ENCODE measurements around the gene SERPINA3.

The SERPINA3 gene

DNA sequence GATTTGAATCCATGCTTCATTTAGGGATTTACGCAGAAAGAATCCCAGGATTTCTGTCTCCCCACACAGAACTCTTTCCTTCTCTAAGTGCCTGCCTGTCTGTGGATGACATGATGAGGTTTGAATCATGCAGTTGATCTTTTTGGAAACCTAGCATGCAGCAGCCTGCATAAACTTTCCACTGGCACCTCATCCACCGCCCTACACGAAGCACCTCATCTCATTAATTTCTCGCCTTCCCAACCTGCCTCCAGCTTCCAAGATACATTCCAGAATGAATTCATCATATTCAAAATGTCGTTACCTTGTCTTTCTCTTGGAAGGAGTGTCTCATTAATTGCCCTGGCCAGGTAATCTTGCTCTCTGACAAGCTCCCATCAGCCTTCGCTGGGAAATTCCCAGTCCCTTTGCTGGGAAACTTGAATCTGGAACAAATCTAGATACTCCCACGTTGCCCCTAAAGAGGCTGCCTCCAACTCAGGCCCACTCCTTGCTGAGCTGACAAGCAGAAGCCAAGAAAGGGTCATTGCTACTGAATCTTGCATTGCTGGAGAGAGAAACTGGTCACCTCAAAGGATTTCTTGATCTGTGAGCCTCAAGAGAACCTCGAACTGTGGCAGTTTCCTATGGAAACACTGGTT, 48.2 kb downstream of the SERPINA3 start:
- no peak for DNase-seq

DNA sequence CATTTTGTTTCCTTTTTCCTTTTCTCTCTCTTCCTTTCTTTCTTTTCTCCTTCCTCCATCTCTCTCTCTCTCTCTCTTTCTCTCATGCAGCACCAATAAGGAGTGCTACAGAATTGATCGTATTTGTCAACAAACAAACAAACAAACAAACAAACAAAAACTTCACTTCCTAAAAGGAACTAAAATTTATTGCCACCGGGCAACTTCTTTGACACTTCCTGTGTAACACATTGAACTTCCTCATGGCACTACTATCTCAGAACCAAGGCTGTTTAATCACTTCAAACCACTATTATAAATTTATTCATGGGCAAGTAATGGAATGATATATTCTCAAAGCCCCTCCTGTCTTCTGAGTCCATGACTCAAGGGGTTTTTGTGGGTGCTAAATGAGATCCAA, 51.3 kb downstream of the SERPINA3 start:
- no peak for DNase-seq

DNA sequence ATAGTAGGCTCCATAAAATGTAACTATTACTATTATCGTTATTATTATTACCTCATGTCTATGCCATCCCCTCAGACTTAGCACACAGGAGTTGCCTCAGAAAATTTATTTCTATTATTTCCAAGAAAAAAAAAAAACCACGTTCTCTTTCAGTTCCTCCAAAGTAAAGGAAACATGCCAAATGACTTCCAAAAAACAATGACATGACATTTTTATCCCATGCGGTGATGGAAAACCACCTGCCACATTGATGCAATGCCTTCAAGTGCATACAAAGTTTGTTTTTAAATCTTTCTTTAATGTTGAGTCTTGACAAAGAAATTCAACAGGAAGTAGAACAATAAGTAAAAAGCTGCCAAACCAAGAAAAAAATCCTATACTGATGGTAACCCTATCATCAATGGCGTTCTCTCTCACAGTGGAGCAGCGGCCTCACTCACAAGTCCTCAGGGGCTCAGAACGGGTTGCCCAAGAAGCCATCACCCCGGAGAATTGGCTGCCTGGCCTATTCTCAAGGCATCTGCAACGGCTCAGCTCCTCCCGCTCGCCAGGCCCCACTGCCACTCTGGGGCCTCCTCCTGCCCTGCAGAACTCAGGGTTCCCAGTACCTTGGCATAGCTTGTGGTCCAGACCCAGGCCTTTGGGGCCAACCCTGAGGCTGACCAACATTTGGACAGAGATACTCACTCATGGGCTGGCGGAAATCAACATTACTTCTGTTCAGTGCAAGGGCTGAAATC, 51.9 kb downstream of the SERPINA3 start:
- no peak for DNase-seq

DNA sequence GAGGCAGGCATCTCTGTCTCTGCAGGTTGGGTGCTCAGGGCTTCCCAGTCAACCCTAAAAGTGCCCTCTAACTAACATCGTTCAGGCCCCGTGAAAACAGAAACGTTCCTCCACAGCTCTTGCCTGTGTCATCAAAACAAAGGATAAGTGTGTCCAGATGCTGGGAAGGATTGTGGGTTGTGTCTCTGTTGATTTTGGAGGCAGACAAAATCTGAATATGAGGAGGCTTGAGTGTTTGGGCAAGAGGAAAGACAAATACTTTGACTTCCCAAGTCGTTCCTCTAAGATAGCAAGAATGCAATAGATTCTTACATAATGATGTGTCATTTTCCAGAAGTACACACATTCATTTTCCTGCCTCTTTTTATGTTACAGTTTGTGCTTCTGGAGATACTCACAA, 52.9 kb downstream of the SERPINA3 start:
- DNase-seq: no peak

DNA sequence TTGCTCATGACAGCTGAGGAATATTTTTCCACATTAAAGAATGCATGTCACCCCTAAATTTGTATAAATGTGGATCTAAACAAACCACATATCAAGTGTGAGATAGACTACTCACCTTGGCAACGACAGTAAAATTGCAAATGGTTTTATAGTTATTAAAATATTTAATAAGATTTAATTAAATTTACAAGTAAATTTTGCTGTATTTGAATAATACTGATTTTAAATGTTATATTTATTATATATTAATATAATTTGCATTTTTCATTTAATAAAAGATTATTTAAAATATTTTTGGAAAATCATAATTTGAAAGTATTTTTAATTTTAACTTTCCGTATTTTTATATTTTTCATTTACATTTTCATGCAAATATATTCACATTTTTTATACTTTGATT, 53.4 kb downstream of the SERPINA3 start:
- DNase-seq: no peak

DNA sequence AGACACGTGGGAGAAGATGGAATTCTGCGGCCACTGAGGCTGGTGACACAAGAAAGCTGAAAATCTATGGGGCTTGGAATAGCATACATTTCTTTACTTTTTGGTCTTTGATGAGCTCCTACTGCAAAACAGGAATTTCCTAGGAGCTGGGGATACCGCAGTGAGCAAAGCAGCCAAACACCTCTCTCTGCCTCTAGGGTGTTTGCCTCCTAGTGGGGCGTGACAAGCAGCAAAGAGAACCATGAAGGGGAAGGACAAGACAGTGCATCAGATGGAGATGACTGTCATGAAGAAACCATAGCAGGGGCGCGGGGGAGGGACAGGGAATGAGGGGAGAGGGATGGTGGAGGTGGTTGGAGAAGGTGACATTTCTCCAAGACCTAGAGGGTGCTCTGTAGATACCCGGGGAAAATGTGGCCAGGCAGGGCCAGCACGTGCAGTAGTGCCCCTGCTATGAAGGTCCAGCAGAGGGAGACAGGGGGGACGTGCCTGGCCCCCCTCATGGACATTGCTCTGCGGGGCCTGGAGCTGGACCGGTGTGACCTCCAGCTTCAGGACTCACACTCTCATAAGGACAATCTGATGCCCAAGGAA, 58.6 kb downstream of the SERPINA3 start:
- no peak for DNase-seq

DNA sequence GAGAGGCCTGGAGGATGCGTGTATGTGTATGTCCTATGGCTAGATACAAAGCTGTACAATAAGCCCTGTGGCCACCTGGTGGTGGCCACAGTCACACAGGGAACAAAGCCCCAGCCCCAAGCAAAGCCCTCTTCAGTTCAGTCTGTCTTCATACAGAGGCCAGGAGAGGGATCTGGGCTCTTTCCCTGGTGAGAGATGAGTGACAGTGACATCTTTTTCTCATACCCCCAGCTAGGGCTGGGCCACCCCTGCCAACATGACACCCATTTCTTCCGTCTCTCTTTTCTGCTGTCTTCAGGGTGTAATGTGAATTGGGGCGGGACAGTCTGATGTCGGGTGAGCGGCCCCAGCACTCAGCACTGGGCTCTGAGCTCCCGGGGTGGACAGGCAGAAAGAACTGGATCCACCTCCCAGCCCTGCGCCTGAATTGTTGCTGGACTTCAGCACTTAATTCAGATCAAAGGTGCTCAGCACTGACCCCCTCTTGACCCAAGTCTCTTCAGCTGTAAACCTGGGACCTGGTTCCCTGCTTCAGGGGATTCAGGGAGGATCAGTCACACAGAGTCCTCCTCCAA, 59.8 kb downstream of the SERPINA3 start:
- no peak for DNase-seq

DNA sequence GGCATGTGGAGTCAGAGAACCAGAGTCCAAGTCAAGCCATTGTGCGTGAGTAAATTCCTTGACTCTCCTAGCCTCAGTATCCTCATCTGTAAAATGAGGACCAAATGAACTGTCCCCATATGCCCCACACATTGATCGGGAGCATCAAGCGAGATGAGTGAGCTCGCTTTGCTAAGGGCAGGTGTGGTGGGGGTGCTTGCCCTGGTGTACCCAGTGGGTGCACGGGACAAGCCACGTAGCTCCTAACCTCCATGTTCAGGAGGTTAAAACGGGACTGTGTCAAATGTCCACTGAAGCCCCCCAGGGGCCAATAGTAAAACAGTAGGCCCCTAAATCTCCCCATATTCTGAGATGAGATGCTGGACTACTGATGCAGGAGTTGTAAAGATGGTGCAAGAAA, 60.9 kb downstream of the SERPINA3 start:
- no peak for DNase-seq

Data from activated CD4-positive, CD25-positive, alpha-beta regulatory T cell treated with anti-CD3 and anti-CD28 coated beads, Interleukin-2, amount 50 U/mL, for 72 hours (primary cell).